MM.1S (cell line): ENCODE data around the gene CMIP.

Experiments used
- DNase-seq: peaks from one replicate; pipeline ENCODE4 v3.0.0-alpha.2; 2015
- H2AFZ ChIP-seq: fragments of 300-600 bp; sonication (generic); 2 replicates; pipeline ENCODE4 v1.6.0; 2016; ENCODE audit warnings: antibody characterized with exemption, low read length
- H3F3A ChIP-seq: fragments of 300-600 bp; sonication (generic); 2 replicates; pipeline ENCODE4 v1.6.1; 2016; ENCODE audit warnings: mild to moderate bottlenecking, antibody characterized with exemption, low read length, moderate library complexity, mixed read lengths; ENCODE audit not compliant: insufficient read depth
- H3K27ac ChIP-seq: fragments of 300-600 bp; sonication (generic); 2 replicates; pipeline ENCODE4 v1.5.1; 2016; ENCODE audit warnings: mild to moderate bottlenecking, low read length
- H3K27me3 ChIP-seq: fragments of 300-600 bp; sonication (generic); replicated peaks from 2 replicates; pipeline ENCODE4 v1.6.0; 2016; ENCODE audit warnings: low read length; ENCODE audit not compliant: insufficient read depth
- H3K36me3 ChIP-seq: fragments of 300-600 bp; sonication (generic); replicated peaks from 2 replicates; pipeline ENCODE4 v1.6.1; 2016; ENCODE audit warnings: mild to moderate bottlenecking, low read length, mixed read lengths; ENCODE audit not compliant: insufficient read depth
- H3K4me1 ChIP-seq: fragments of 300-600 bp; sonication (generic); 2 replicates; pipeline ENCODE4 v1.6.1; 2016; ENCODE audit warnings: low read length, mixed read lengths
- H3K4me2 ChIP-seq: fragments of 300-600 bp; sonication (generic); 2 replicates; pipeline ENCODE4 v1.6.0; 2016; ENCODE audit warnings: low read depth, low read length
- H3K4me3 ChIP-seq: fragments of 300-600 bp; sonication (generic); 2 replicates; pipeline ENCODE4 v1.5.1; 2016; ENCODE audit warnings: low read length, mixed read lengths
- H3K79me2 ChIP-seq: fragments of 300-600 bp; sonication (generic); 2 replicates; pipeline ENCODE4 v1.6.1; 2016; ENCODE audit warnings: mixed run types, low read length, mixed read lengths
- H3K9ac ChIP-seq: fragments of 300-600 bp; sonication (generic); 2 replicates; pipeline ENCODE4 v1.6.1; 2016; ENCODE audit warnings: low read length, mixed read lengths
- H3K9me2 ChIP-seq: fragments of 300-600 bp; sonication (generic); replicated peaks from 2 replicates; pipeline ENCODE4 v1.6.1; 2016; ENCODE audit warnings: mild to moderate bottlenecking, low read length, mixed read lengths; ENCODE audit not compliant: insufficient read depth
- H3K9me3 ChIP-seq: fragments of 300-600 bp; sonication (generic); replicated peaks from 2 replicates; pipeline ENCODE4 v1.6.1; 2016; ENCODE audit warnings: mild to moderate bottlenecking, low read length, mixed read lengths; ENCODE audit not compliant: insufficient read depth
- H4K20me1 ChIP-seq: fragments of 300-600 bp; sonication (generic); 2 replicates; pipeline ENCODE4 v1.6.1; 2016; ENCODE audit warnings: mild to moderate bottlenecking, low read length, moderate library complexity, mixed read lengths; ENCODE audit not compliant: insufficient read depth
- EZH2 ChIP-seq: fragments of 300-600 bp; sonication (generic); optimal IDR thresholded peaks from 2 replicates; pipeline ENCODE3; 2017; ENCODE audit warnings: low read depth, mild to moderate bottlenecking, antibody characterized with exemption, low read length, mixed read lengths
- EZH2phosphoT487 ChIP-seq: fragments of 300-600 bp; sonication (generic); IDR thresholded peaks from 2 replicates; pipeline ENCODE4 v1.6.1; 2018; ENCODE audit warnings: antibody characterized with exemption, low read length
- TF ChIP-seq, protein P1 (sequence below): fragments of 300-600 bp; sonication (generic); IDR thresholded peaks from 2 replicates; pipeline ENCODE4 v1.5.1; 2016; ENCODE audit warnings: antibody characterized with exemption, low read length, mixed read lengths

CMIP gene

DNA sequence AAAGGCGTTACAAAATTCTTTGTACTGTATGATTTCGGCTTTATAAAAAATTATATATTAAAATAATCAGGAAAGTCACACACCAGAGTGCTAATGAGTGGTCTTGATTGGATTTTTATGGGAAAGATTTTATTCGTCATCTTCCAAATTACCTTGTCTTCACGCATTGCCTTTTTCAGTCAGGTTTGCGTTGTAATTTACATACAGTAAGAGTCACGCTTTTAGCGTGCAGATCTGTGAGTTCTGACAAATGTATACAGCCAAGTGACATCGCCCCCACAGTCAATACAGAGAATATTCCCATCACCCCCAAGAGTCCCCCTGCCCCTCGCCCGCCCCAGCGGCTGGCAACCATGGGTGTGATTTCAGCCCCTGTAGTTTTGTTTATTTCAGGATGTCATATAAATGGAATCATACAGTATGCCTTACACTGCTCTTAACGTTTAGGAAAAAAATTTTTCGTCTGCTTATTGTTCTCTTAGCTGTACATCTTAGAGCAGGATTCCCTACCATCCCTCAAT is 157.7 kb downstream of the CMIP start:
- no peaks in the 10 kb centered on the region for H3F3A ChIP-seq
- H3K4me3 ChIP-seq, result no peak overlapping the region
- no peaks in the 10 kb centered on the region for H3K9me2 ChIP-seq
- H3K36me3 ChIP-seq, result no peaks in the 10 kb centered on the region
- H2AFZ ChIP-seq, result no peak overlapping the region
- H3K9ac ChIP-seq, result no peak overlapping the region
- H3K79me2 ChIP-seq, result 0 out of 2 replicates have a peak, but pooled peaks cover 3% of the 10 kb centered on the region
- TF ChIP-seq, protein P1, sequence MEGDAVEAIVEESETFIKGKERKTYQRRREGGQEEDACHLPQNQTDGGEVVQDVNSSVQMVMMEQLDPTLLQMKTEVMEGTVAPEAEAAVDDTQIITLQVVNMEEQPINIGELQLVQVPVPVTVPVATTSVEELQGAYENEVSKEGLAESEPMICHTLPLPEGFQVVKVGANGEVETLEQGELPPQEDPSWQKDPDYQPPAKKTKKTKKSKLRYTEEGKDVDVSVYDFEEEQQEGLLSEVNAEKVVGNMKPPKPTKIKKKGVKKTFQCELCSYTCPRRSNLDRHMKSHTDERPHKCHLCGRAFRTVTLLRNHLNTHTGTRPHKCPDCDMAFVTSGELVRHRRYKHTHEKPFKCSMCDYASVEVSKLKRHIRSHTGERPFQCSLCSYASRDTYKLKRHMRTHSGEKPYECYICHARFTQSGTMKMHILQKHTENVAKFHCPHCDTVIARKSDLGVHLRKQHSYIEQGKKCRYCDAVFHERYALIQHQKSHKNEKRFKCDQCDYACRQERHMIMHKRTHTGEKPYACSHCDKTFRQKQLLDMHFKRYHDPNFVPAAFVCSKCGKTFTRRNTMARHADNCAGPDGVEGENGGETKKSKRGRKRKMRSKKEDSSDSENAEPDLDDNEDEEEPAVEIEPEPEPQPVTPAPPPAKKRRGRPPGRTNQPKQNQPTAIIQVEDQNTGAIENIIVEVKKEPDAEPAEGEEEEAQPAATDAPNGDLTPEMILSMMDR, result no peak
- TF ChIP-seq EZH2phosphoT487 (no peak), EZH2 (no peak)
- H3K4me2 ChIP-seq, result no peak overlapping the region
- H4K20me1 ChIP-seq, result no peaks in the 10 kb centered on the region
- no peaks in the 10 kb centered on the region for H3K4me1 ChIP-seq
- H3K9me3 ChIP-seq, result no peaks in the 10 kb centered on the region
- no peak for DNase-seq
- no peak overlapping the region for H3K27ac ChIP-seq
- H3K27me3 ChIP-seq, result no peaks in the 10 kb centered on the region

DNA sequence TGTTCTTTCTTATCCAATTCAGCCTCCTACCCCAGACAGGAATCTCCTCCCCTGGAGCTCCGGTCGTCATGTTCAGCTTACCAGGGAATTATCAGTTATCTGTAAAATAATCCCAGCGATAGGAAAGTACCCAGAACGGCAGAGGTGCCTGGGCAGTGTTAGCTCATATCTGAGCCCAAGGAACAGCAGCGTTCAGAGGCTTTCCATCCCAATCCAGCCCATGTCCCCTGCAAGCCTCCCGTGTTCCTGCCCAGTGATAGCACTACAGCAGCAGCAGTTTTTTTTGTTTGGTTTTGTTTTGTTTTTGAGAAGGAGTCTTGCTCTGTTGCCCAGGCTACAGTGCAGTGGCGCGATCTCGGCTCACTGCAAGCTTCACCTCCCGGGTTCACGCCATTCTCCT is 158.2 kb downstream of the CMIP start:
- Histone ChIP-seq H3K36me3 (no peaks in the 10 kb centered on the region), H3K9ac (no peak overlapping the region), H3K27ac (no peak overlapping the region), H3K4me1 (no peaks in the 10 kb centered on the region), H3F3A (no peaks in the 10 kb centered on the region), H3K4me3 (no peak overlapping the region), H2AFZ (no peak overlapping the region), H3K4me2 (no peak overlapping the region), H3K27me3 (no peaks in the 10 kb centered on the region), H3K9me2 (no peaks in the 10 kb centered on the region), H4K20me1 (no peaks in the 10 kb centered on the region), H3K79me2 (0 out of 2 replicates have a peak, but pooled peaks cover 3% of the 10 kb centered on the region), H3K9me3 (no peaks in the 10 kb centered on the region)
- TF ChIP-seq EZH2 (no peak), EZH2phosphoT487 (no peak)
- TF ChIP-seq, protein P1, result no peak
- DNase-seq, result no peak

GRCh38 chr16:81604960-81605383 is 160.4 kb downstream of the CMIP start:
- DNase-seq, result no peak
- Histone ChIP-seq H2AFZ (no peak overlapping the region), H3K27ac (no peak overlapping the region), H4K20me1 (no peaks in the 10 kb centered on the region), H3K9me3 (no peaks in the 10 kb centered on the region), H3K4me1 (no peaks in the 10 kb centered on the region), H3K4me2 (no peak overlapping the region), H3K4me3 (no peak overlapping the region), H3K9ac (no peak overlapping the region), H3K27me3 (no peaks in the 10 kb centered on the region), H3K9me2 (no peaks in the 10 kb centered on the region), H3K36me3 (no peaks in the 10 kb centered on the region), H3F3A (no peaks in the 10 kb centered on the region), H3K79me2 (0 out of 2 replicates have a peak, but pooled peaks cover 3% of the 10 kb centered on the region)
- TF ChIP-seq, protein P1, result no peak
- TF ChIP-seq EZH2phosphoT487, result no peak
- TF ChIP-seq EZH2, result no peak
